OCI-LY1 (cell line): Measurements from ENCODE around the gene HDAC9.

Experiments
- EZH2 ChIP-seq: fragments of 200-600 bp; sonication (generic), shearing (Covaris generic); IDR thresholded peaks from 2 replicates; pipeline ENCODE4 v1.8.0; 2017; ENCODE audit warnings: borderline replicate concordance, mixed run types, mild to moderate bottlenecking, antibody characterized with exemption, low read length, moderate library complexity, mixed read lengths
- TF ChIP-seq, protein P1 (sequence below): fragments of 200-600 bp; sonication (generic), shearing (Covaris generic); IDR thresholded peaks from 2 replicates; pipeline ENCODE4 v1.5.1; 2017; ENCODE audit warnings: mild to moderate bottlenecking, antibody characterized with exemption, low read length, moderate library complexity, mixed read lengths

DNA sequence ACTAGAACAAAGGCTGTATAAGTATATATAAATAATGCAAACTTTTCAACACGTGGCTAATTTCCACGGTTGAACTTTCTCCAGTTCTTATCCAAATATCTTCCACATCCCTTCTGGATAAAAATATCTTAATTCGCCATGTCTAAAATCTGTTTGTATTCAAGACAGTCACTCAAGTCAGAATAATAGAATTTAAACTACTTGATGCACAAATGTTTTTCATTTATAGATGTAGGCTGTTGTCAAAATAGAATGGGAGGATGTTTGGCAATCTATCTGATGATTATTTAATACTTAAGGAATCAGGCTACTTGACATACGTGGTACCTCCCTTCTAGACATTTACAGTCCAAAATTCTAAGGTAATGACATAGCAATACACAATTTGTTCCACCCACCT, 417.6 kb downstream of the HDAC9 start:
- no peak for TF ChIP-seq EZH2
- TF ChIP-seq, protein P1, sequence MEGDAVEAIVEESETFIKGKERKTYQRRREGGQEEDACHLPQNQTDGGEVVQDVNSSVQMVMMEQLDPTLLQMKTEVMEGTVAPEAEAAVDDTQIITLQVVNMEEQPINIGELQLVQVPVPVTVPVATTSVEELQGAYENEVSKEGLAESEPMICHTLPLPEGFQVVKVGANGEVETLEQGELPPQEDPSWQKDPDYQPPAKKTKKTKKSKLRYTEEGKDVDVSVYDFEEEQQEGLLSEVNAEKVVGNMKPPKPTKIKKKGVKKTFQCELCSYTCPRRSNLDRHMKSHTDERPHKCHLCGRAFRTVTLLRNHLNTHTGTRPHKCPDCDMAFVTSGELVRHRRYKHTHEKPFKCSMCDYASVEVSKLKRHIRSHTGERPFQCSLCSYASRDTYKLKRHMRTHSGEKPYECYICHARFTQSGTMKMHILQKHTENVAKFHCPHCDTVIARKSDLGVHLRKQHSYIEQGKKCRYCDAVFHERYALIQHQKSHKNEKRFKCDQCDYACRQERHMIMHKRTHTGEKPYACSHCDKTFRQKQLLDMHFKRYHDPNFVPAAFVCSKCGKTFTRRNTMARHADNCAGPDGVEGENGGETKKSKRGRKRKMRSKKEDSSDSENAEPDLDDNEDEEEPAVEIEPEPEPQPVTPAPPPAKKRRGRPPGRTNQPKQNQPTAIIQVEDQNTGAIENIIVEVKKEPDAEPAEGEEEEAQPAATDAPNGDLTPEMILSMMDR, result no peak
